ENCODE results near the gene RCOR1.

GRCh38 chr14:102722646-102723045 is 130.2 kb downstream of the RCOR1 start:
- TF ChIP-seq, protein P1, sequence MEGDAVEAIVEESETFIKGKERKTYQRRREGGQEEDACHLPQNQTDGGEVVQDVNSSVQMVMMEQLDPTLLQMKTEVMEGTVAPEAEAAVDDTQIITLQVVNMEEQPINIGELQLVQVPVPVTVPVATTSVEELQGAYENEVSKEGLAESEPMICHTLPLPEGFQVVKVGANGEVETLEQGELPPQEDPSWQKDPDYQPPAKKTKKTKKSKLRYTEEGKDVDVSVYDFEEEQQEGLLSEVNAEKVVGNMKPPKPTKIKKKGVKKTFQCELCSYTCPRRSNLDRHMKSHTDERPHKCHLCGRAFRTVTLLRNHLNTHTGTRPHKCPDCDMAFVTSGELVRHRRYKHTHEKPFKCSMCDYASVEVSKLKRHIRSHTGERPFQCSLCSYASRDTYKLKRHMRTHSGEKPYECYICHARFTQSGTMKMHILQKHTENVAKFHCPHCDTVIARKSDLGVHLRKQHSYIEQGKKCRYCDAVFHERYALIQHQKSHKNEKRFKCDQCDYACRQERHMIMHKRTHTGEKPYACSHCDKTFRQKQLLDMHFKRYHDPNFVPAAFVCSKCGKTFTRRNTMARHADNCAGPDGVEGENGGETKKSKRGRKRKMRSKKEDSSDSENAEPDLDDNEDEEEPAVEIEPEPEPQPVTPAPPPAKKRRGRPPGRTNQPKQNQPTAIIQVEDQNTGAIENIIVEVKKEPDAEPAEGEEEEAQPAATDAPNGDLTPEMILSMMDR (IDR thresholded peaks at IDR 0.05), result no peak
- TF ChIP-seq FOSL2 (IDR thresholded peaks at IDR 0.05) (no peak), FOSL2 (CRISPR knock-in tag; IDR thresholded peaks at IDR 0.05) (no peak), REST (IDR thresholded peaks at IDR 0.05) (no peak), EP300 (IDR thresholded peaks at IDR 0.05) (no peak), BHLHE40 (IDR thresholded peaks at IDR 0.05; ENCODE audit: low read depth, low read length) (no peak), JUN (IDR thresholded peaks at IDR 0.05) (no peak), KDM5A (IDR thresholded peaks at IDR 0.05) (no peak), FOXS1 (CRISPR knock-in tag; IDR thresholded peaks at IDR 0.05) (no peak), POLR2A (IDR thresholded peaks at IDR 0.05; ENCODE audit: low read length) (no peak), CEBPB (IDR thresholded peaks at IDR 0.05) (no peak), RAD21 (conservative IDR thresholded peaks at IDR 0.05 in 1 of 2, IDR thresholded peaks at IDR 0.05 in 1 of 2) (no peak), SREBF2 (IDR thresholded peaks at IDR 0.05) (no peak)
- TF ChIP-seq, protein P2, sequence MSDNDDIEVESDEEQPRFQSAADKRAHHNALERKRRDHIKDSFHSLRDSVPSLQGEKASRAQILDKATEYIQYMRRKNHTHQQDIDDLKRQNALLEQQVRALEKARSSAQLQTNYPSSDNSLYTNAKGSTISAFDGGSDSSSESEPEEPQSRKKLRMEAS (IDR thresholded peaks at IDR 0.05), result no peak

Data from A549 (cell line).